ENCODE measurements around the gene OR52D1.

The OR52D1 gene

DNA sequence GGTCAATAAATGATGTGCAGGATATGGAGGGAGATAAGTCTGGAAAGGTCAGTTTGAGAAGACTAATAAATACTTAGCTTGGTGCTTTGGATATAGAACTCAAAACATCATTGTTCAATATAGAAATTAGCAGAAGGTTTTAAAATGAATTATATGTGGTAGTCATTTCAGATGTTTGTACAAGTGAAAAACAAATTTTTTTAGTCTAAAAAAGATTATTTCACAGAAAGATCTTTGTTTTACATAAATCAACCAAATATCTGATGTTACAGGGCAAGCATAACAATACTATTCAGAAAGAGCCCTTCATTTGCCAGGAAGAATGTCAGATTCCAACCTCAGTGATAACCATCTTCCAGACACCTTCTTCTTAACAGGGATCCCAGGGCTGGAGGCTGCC is at the start of gene OR52D1:
Gene OR52D1, plus strand, starts transcription at position 301 of the 400 bp plus-strand sequence. Its CDS starts 22 bp downstream, at position 323.
- DNase-seq, result no peak

DNA sequence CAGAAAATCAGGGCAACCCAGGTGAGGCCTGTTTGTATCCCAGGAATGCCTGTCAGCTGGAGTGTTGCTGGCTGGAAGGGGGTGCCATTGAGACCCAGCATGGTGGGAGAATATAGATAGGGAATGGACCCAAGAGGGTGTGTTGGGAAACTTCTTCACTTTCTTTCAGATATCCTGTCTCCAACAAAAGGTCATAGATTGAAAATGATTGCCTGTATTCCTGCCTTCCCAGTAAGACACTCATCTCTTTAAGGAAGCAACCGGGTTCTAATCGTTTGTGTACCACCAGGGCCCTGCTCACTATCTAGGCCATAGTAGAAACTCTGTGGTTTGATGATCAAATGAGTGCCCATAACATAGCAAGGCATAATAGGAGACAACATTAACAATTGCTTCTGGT is 47.1 kb upstream of the OR52D1 start, which contains the start of gene OR51I1:
Gene OR51I1, minus strand, starts transcription at position 101 of the 400 bp plus-strand sequence. Its CDS starts 0 bp downstream, at position 101.
- DNase-seq, result no peak

DNA sequence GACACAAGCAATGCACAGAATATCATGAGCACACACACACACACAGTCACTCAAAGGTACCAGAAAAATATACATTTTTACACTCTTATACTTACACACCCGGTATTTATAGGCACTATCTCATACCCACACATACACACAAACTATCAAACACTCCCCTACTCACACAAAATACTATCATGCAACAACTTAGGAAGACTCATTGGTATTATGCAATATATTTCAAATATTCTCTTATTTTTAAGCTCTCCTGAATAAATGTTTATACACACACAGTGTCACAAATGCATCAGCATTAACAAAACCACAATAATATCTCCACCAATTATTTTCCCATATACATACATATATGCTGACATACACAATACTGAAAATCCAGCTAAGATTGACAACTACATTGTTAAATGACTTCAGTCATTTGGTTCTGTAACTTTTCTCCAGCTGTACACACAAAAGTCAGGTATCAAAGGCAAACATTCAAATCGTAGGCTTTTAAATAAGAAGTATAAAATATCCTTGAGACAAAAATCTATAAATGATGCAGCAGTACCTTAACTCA is 44.6 kb upstream of the OR52D1 start:
- no peak for DNase-seq

DNA sequence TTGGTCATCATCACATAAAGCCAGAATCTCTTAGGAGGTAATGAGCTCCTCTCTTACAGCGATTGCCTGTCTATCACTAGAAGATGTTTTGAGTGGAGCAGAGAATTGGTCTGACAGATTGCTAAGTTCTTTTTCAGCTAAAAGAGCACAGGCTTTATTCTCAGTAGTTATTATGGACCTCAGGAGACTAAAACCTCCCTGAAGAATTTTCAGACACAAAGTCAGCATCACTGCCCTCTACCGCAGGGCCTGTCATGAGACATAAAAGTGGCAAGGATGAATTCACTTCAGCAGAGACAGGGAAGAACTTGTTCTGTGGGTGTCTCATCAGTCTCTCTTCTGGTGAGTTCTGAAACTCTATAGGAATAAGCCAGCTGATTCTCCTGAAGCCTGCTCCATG is 39.5 kb upstream of the OR52D1 start, which contains the start of gene OR51I2:
Gene OR51I2, plus strand, starts transcription at position 301 of the 400 bp plus-strand sequence. CDS start 4,166 bp downstream, outside the sequence.
- DNase-seq, result no peak

DNA sequence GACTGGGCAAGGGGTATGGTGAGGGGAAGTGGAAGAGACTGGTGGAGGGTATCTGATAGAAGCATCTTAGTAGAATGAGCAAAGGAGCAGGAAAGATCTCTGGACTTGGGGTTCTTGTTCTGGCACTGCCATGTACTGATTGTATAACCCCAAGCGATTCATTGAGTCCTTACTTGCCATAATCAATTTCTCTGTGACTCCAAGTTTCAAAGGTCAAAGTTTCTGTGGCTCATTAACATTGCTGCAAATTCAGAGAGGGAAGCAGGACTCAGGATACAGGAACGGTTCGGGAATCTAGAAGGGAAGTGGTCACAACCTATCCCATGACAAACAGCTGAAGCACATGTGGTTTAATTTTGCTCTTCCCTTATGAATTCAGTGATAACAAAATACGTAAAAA is 39.1 kb upstream of the OR52D1 start:
- DNase-seq, result no peak

DNA sequence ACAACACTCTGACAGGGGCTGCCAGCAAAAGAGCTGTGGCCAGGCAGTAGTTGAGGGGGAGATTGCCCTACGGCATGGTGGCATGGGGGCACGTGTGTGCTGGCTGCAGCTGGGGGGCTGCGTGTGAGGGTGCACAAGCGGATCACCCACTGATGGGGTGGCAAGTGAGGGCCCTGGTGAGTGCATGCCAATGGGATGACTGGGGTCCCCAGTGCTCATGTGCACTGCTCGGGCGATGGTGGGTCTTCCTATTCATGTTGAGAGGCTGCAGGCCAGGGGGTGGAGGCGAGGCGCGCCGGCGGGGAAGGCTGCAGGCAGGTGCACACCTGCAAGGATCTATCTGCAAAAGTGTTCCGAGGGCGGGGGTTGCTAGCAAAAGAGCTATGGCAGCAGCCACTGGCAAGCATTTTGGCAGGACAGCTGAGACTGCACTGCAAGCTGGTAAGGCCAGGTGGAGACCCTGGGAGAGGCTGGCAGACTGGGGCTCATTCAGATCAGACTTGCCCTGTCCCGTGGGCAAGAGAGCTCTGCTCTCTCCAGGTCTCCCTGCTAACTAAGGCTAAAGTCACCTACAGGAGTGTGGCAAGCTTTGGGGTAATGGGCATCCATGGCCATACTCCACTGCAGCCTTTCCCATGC is 27.4 kb upstream of the OR52D1 start:
- no peak for DNase-seq

DNA sequence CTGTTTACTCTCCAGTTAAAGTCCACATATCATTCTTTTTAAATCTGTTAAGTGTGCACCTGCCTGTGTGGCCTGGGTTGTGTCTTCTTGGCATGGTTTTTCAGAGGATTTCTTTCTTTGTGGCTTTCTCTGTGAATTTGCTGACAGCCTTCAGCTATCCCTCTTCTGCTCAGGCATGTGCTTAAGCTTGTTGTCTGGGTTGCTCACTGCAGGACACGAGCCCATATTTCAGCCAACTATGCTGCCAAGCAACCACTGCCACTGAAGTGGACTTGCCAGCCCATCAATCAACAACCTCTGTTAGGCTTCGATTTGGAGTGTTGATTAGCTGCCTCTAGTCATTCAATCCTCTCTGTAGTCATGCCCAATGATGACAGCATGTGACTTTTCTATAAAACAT is 21.0 kb upstream of the OR52D1 start:
- DNase-seq, result no peak

DNA sequence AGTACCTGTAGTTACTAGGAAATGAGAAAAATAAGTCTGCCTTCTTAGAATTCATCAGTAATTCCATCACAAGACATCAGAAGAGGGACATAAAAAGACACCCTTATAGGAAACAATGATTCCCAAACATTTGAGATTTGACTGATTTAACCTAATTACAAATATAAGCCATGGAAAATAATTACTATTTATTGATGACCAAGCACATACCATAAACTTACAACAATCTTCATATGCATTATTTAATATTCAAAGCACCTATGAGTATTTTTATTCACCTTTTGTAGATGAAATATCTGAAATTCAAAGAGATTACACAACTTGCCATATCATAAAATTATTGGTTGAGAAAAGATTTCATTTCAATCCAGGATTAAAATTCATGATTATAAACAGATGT is 14.6 kb upstream of the OR52D1 start:
- DNase-seq, result no peak

DNA sequence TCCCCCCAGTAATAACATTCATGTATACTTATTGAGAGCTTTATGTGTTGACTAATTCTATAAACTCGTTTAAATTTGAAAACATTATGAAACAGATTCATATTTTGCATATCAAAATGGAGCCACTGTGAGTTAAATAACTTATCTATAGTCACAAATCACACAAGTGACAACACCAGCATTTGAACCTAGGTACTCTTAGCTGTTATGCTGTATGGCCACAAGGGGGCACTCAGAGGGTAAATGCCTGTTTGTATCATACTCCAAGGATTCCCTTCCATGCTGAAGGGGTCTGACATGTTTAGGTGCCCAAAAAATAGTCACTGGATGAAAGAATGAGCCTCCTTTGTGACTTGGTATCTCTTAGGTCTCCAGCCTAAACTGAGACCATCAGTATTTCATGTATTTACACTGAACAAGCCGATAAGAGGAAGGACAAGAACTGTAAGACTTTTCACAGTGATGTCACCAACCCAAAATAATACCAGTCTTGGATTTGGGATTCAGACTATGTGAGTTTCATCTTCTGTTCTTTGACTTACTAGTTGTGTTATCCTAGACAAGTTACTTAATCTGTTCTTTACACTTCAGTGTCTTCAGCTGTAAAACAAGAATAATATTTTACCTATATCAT is 12.2 kb upstream of the OR52D1 start:
- DNase-seq, result no peak

DNA sequence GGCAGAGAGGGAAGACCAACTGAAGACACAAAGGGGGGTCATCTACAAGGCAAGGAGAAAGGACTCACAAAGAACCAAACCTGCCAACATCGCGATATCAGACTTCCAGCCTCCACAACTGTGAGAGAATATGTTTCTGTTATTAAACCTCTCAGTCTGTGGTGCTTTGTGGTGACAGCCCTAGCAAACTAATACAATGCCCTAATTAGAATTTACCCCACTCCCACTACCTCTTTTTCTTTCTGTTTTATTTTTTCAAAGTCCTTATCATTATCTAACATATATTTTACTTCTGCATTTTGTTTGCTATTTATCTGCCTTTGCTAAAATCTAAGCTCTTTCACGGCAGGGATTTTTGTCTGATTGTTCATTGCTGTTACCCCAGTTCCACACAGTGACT is 2.5 kb upstream of the OR52D1 start:
- DNase-seq, result no peak

DNA sequence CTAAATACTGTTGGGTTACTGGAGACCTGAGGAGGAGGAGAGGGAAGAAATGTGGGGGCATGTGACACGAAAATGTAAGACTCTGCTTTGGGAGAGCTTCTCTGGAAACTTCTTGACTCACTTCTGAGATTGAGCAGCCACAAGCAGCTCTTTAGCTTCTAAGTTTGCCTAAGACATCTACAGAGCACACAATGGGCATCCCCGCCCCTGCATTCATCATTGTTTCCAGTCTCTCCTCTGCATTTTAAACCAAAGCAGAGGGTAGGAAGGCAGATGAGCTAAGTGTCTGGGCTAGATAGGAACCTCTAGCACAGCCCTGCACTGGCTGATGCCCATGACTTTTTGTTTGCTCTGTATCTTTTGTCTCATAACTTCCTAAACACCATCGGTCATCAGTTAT is 2.1 kb upstream of the OR52D1 start:
- no peak for DNase-seq

DNA sequence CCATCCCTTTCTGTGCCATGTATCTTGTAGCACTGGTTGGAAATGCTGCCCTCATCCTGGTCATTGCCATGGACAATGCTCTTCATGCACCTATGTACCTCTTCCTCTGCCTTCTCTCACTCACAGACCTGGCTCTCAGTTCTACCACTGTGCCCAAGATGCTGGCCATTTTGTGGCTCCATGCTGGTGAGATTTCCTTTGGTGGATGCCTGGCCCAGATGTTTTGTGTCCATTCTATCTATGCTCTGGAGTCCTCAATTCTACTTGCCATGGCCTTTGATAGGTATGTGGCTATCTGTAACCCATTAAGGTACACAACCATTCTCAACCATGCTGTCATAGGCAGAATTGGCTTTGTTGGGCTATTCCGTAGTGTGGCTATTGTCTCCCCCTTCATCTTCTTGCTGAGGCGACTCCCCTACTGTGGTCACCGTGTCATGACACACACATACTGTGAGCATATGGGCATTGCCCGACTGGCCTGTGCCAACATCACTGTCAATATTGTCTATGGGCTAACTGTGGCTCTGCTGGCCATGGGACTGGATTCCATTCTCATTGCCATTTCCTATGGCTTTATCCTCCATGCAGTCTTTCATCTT is 414 bp downstream of the OR52D1 start:
- no peak for DNase-seq

DNA sequence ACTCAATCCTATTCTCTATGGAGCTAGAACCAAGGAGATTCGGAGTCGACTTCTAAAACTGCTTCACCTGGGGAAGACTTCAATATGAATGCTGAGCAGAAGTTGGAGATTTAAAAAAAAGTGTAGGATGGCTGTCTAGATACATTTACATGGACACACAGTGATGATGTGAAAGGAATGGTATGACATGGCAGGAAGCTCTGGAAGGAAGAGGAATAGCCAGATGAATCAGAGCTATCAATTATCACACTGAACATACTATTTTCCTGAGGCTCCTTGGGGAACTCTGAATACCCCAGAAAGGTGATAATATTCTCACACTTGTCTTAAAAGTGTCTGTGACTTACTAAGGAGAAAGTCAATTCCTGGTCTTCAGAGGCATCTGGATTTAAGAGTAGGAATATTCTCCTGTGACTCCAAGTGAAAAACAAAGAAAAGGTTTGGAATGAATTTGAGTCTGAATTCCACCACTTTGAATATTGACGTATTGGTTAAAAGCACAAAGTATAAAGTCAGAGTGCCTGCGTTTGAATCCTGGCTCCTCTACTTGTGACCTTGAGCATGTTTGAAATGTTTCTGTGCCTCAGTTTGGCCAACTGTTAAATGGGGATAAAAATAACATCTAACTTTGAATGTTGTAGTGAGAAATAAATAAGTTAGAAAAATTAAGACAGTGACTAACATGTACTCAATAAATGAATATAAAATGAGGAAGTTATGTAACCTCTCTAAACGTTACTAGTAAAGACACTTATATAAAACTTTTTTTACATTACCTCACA is 1.3 kb downstream of the OR52D1 start:
- no peak for DNase-seq

DNA sequence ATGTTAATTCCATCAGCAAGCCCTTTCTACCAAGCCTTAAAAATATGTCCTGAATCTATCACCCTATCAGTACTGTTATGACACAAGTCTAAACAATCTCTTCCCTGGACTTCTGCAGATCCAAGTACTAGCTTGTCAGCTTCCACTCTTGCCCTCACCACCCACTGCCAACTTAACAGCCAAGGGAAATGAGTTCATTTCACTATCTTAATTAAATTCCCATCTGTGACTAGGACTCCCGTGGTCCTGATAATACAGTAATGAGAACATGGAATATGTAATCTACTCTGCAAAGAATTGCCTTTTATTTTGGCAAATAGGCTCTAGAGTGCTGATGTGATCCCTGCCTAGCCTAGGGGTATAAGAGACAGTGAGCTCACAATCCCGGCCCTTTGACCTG is 11.2 kb downstream of the OR52D1 start:
- no peak for DNase-seq

DNA sequence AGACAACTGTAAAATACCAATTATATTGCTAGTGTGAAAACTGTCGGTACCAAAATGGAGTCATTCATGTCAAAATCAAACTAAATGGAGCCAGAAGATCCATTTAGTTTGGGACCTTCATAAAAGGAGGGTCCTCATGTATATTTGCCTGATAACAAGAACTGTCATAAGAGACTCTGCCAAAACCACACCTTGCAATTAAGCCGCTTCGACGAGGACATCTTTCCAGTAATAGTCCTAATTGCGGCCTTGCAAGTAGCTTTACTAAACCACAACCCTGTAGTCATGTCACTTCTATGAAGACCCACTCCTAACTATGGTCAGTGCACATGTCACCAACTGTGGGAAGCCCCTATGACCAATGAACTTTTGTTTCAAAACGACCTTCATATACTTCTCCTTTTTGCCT is 11.9 kb downstream of the OR52D1 start:
- no peak for DNase-seq

DNA sequence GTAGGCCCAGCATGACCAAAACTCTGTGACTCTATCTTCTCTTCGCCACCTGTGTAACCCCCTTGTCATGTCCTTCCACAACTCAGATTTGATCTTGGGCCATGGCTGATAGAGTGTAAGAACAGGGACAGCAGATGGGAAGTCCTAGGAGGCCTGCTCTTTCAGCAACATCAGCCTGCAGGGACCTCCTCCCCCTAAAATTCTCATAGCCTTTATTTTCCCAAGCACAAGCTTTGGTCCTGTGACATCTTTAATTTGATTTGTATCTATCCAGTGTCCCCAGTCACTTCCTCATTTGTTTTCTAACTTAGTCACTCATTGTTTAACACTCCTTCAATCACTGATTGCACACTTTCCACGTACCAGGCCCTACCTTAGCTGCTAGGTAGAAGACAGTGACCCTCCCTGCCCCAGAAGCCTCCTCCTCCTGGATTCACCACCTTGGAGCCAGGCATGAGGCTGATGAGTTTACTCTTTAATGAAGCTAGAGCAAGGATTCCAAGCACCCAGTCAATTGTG is 16.0 kb downstream of the OR52D1 start:
- no peak for DNase-seq

DNA sequence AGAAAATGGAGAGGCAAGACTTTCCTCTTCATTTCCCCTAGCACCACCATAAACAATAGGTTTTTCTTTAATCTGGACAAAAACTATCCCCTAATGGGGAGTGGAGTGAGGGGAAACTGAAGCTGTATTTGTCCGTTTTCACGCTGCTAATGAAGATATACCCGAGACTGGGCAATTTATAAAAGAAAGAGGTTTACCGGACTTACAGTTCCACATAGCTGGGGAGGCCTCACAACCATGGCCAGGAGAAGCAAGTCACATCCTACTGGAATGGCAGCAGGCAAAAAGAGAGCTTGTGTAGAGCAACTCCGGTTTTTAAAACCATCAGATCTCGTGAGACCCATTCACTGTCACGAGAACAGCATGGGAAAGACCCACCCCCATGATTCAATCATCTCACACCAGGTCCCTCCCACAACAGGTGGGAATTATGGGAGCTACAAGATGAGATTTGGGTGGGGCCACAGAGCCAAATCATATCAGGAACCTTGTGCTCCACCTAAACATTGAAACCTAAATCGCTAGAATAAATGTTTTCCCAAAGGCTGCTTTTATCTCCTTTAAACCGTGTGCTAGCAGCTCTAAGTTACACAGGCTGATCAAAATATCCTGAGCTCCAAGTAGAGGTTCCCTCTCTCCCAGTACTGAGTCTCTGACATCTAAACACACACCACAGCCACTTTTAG is 17.0 kb downstream of the OR52D1 start:
- DNase-seq, result no peak

DNA sequence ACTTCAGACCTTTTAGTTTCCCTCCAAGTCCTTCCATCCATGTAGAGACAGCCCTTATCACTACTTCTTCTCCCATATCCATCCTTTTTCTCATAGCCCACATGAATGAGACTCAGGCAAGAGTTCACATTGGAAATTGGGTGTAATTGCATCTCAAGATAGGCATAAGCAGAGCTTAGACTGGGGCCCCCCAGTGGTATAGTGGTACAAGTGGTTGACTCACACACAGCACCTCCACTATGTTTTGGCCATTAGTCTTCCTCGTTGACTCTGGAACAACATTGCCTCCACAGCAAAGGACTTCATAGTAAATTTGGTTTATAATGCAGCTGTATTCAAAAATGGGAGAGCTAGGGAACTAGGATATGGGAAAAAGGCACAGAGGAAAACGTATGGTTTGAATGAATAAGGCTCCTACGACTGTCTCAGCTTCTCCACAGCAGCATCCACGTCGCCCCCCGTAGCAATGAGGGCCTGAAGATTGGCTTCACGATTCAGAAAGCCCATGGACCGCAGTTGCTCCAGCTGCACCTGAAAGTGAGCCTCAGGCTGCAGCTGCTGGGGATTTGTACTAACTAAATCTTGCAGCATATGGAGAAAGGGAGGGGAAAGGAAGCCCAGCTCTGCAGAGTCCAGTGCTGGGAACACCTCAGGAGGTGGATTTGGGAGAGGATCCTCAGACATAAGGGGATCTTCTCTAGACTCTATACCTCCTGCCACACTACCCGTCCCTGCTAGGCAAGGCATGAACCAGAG is 18.9 kb downstream of the OR52D1 start:
- no peak for DNase-seq

DNA sequence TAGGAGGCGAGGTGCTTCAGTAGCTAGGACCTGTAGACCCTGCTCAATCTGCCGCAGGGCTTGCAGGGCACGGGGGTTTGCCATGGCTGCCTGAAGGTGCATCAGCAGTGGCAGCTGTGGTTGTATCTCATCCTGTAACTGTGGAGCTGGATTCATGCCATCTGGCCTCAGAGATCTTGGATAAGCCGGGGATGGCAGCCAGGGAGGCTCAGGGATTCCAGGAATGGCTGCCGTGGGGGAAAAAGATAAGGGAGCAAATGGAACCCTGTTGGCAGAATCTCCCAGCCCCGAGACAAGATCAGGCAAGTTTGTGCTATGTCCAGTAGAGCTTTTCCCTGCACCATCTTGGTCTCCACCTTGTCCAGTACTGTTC is 19.4 kb downstream of the OR52D1 start:
- DNase-seq, result no peak

DNA sequence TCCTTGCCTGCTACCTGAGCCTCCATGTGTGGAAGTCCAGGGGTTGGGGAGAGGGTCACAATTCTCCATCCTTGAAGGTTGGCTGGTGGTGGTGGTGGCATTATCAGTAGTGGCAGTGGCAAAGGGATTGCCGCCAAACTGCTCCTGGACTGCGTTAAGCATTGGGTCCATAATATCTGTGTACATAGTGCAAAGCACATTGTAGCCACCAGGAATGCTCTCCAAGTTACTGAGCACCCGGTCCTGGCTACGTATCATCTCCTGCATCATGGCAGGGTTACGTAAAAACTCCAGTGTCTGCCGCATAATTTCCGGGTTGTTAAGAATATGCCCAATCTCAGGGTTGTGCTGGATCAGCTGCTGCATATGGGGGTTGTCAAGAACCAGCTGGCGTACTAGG is 20.1 kb downstream of the OR52D1 start:
- no peak for DNase-seq

DNA sequence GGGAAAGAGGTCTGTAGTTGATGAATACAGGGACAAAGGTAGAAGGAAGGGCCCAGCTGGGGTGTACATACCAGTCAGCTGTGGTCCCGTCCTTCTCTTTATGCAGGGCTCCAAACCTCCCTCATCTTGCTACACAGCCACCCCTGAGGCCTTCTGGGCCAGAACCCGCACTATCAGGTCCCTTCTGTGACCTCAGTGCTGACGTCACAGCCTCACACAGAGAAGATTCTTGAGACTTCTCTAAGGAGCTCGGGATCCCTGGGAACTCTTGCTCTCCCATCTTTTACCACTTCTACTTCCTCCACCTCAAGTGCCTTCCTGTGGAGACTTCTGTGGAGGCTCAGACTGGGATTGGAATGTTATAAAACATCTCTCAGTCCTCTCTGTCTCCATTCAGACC is 21.3 kb downstream of the OR52D1 start, which contains the start of gene UBQLN3:
Gene UBQLN3, minus strand, starts transcription at position 155 of the 400 bp plus-strand sequence. CDS start 399 bp downstream, outside the sequence.
- no peak for DNase-seq

All from NCI-H2171 (cell line).